IMR-90 (cell line): ENCODE measurements around the gene OPCML. TPM values are rescaled to one million over a fixed set of nuclear protein-coding genes. Genes with fewer than 3 reads are reported as not detected.

Experiments used
- ATAC-seq: fragments of 200-7000 bp; cut with Tn5 transposase; 2 replicates; pipeline ENCODE4 v1.9.1; 2020; ENCODE audit warnings: low read depth, mild to moderate bottlenecking, moderate library complexity
- BruUV-seq: library from RNA; stranded (reverse); fragments of 400-500 nt; replicated peaks from 2 replicates; lab custom pipeline; 2021; lab: Mats Ljungman, UMichigan
- CTCF ChIA-PET: fragments of 300-600 bp; formaldehyde crosslinking; extraction: SDS; loops from one replicate; lab custom pipeline; 2021; ENCODE audit warnings: antibody characterized with exemption; lab: Yijun Ruan, JAX
- POLR2A ChIA-PET: fragments of 300-600 bp; sonication (Branson Sonifier 250); formaldehyde crosslinking; loops from one replicate; lab custom pipeline; 2022; ENCODE audit warnings: antibody characterized with exemption; ENCODE audit not compliant: unreplicated experiment; lab: Charles Lee
- DNase-seq: peaks from one replicate; pipeline ENCODE4 v3.0.0; 2013
- H2AFZ ChIP-seq: replicated peaks from 2 replicates; pipeline ENCODE3; 2013; ENCODE audit warnings: low read length, mild to moderate bottlenecking; ENCODE audit not compliant: poor library complexity
- H2AK5ac ChIP-seq: 2 replicates; pipeline ENCODE4 v1.6.1; 2013; ENCODE audit warnings: low read depth, low read length, inconsistent platforms
- H2AK9ac ChIP-seq: replicated peaks from 2 replicates; pipeline ENCODE3; 2013; ENCODE audit warnings: mild to moderate bottlenecking, low read depth, low read length, moderate library complexity; ENCODE audit not compliant: poor library complexity
- H2BK120ac ChIP-seq: 2 replicates; pipeline ENCODE4 v1.6.1; 2013; ENCODE audit warnings: low read depth, low read length, inconsistent platforms
- H2BK15ac ChIP-seq: 3 replicates; pipeline ENCODE4 v1.6.1; 2013; ENCODE audit warnings: low read depth, low read length, inconsistent platforms
- H2BK20ac ChIP-seq: 2 replicates; pipeline ENCODE4 v1.6.1; 2013; ENCODE audit warnings: low read depth, mild to moderate bottlenecking, inconsistent platforms, low read length, moderate library complexity
- H2BK5ac ChIP-seq: 2 replicates; pipeline ENCODE4 v1.6.1; 2013; ENCODE audit warnings: mild to moderate bottlenecking, low read depth, low read length, inconsistent platforms; ENCODE audit not compliant: poor library complexity, severe bottlenecking
- H3K14ac ChIP-seq: replicated peaks from 2 replicates; pipeline ENCODE4 v1.6.1; 2013; ENCODE audit warnings: low read depth, low read length, inconsistent platforms
- H3K18ac ChIP-seq: 2 replicates; pipeline ENCODE4 v1.6.1; 2013; ENCODE audit warnings: low read depth, low read length, control low read depth
- H3K23ac ChIP-seq: 2 replicates; pipeline ENCODE4 v1.6.1; 2013; ENCODE audit warnings: low read depth, low read length, inconsistent platforms
- H3K27ac ChIP-seq: 2 replicates; pipeline ENCODE4 v1.5.1; 2013; ENCODE audit warnings: mild to moderate bottlenecking, control low read depth, low read length; ENCODE audit not compliant: insufficient read depth
- H3K27me3 ChIP-seq: 2 replicates; pipeline ENCODE4 v1.6.1; 2013; ENCODE audit warnings: low read length; ENCODE audit not compliant: control insufficient read depth, insufficient read depth
- H3K36me3 ChIP-seq: 2 replicates; pipeline ENCODE4 v1.6.1; 2013; ENCODE audit warnings: low read length, mixed read lengths; ENCODE audit not compliant: control insufficient read depth, insufficient read depth
- H3K4ac ChIP-seq: 2 replicates; pipeline ENCODE4 v1.6.1; 2013; ENCODE audit warnings: low read depth, low read length, inconsistent platforms
- H3K4me1 ChIP-seq: 2 replicates; pipeline ENCODE4 v1.6.1; 2013; ENCODE audit warnings: low read length, mixed read lengths; ENCODE audit not compliant: control insufficient read depth, insufficient read depth
- H3K4me2 ChIP-seq: 2 replicates; pipeline ENCODE4 v1.6.1; 2013; ENCODE audit warnings: low read depth, mild to moderate bottlenecking, control low read depth, low read length, moderate library complexity
- H3K4me3 ChIP-seq: 2 replicates; pipeline ENCODE4 v1.5.1; 2013; ENCODE audit warnings: low read depth, mild to moderate bottlenecking, control low read depth, low read length, moderate library complexity; ENCODE audit not compliant: insufficient read depth
- H3K56ac ChIP-seq: 2 replicates; pipeline ENCODE4 v1.6.1; 2013; ENCODE audit warnings: low read length, inconsistent platforms; ENCODE audit not compliant: insufficient read depth; ENCODE audit errors: extremely low read depth
- H3K79me1 ChIP-seq, 2 experiments: 2 replicates each; pipeline ENCODE4 v1.6.1; 2013; ENCODE audit warnings: low read length in 2 of 2, inconsistent platforms in 1 of 2, low read depth in 1 of 2
- H3K9ac ChIP-seq: 2 replicates; pipeline ENCODE4 v1.6.1; 2013; ENCODE audit warnings: low read depth, low read length, control low read depth
- H3K9me1 ChIP-seq: 2 replicates; pipeline ENCODE4 v1.6.1; 2013; ENCODE audit warnings: low read length, inconsistent platforms; ENCODE audit not compliant: insufficient read depth
- H3K9me3 ChIP-seq: 2 replicates; pipeline ENCODE4 v1.6.1; 2013; ENCODE audit warnings: low read length; ENCODE audit not compliant: control insufficient read depth, insufficient read depth
- H4K20me1 ChIP-seq: 2 replicates; pipeline ENCODE4 v1.6.1; 2013; ENCODE audit warnings: low read length, inconsistent platforms; ENCODE audit not compliant: insufficient read depth
- H4K5ac ChIP-seq: 2 replicates; pipeline ENCODE4 v1.6.1; 2013; ENCODE audit warnings: mild to moderate bottlenecking, low read depth, low read length, control low read depth
- H4K8ac ChIP-seq, 2 experiments: 2 replicates each; pipeline ENCODE4 v1.6.1; 2013; ENCODE audit warnings: low read depth in 2 of 2, low read length in 2 of 2, control low read depth in 1 of 2, inconsistent platforms in 1 of 2
- H4K91ac ChIP-seq: 2 replicates; pipeline ENCODE4 v1.6.1; 2013; ENCODE audit warnings: low read depth, low read length, inconsistent platforms; ENCODE audit not compliant: insufficient read depth
- BHLHE40 ChIP-seq: fragments of 150-350 bp; IDR thresholded peaks from 2 replicates; pipeline ENCODE4 v1.6.1; 2016; ENCODE audit warnings: mild to moderate bottlenecking, low read depth, low read length
- CEBPB ChIP-seq: IDR thresholded peaks from 2 replicates; pipeline ENCODE4 v1.6.1; 2012; ENCODE audit warnings: low read depth, low read length, improper control_type of control experiment
- CHD1 ChIP-seq: IDR thresholded peaks from 2 replicates; pipeline ENCODE4 v1.6.1; 2012; ENCODE audit warnings: low read depth, low read length, improper control_type of control experiment
- FOS ChIP-seq: fragments of 150-350 bp; IDR thresholded peaks from 2 replicates; pipeline ENCODE4 v1.6.1; 2016; ENCODE audit warnings: low read depth, low read length
- MAFK ChIP-seq: IDR thresholded peaks from 2 replicates; pipeline ENCODE4 v1.6.1; 2012; ENCODE audit warnings: low read depth, low read length, improper control_type of control experiment
- MAZ ChIP-seq: IDR thresholded peaks from 2 replicates; pipeline ENCODE4 v1.6.1; 2012; ENCODE audit warnings: low read depth, mild to moderate bottlenecking, low read length, improper control_type of control experiment, moderate library complexity, borderline replicate concordance
- MXI1 ChIP-seq: IDR thresholded peaks from 2 replicates; pipeline ENCODE4 v1.6.1; 2012; ENCODE audit warnings: low read depth, mild to moderate bottlenecking, low read length, moderate library complexity, borderline replicate concordance
- NFE2L2 ChIP-seq: fragments of 150-350 bp; IDR thresholded peaks from 2 replicates; pipeline ENCODE4 v1.6.1; 2016; ENCODE audit warnings: low read depth, mild to moderate bottlenecking, low read length
- POLR2A ChIP-seq: IDR thresholded peaks from 2 replicates; pipeline ENCODE4 v1.6.1; 2012; ENCODE audit warnings: mild to moderate bottlenecking, low read depth, low read length
- RAD21 ChIP-seq: IDR thresholded peaks from 2 replicates; pipeline ENCODE4 v1.6.1; 2012; ENCODE audit warnings: low read length, improper control_type of control experiment
- RCOR1 ChIP-seq: IDR thresholded peaks from 2 replicates; pipeline ENCODE4 v1.6.1; 2012; ENCODE audit warnings: mild to moderate bottlenecking, low read length, improper control_type of control experiment; ENCODE audit not compliant: insufficient replicate concordance
- RFX5 ChIP-seq: IDR thresholded peaks from 2 replicates; pipeline ENCODE4 v1.8.0; 2012; ENCODE audit warnings: low read depth, mild to moderate bottlenecking, low read length, moderate library complexity
- SMC3 ChIP-seq: fragments of 150-350 bp; IDR thresholded peaks from 2 replicates; pipeline ENCODE4 v1.6.1; 2016; ENCODE audit warnings: low read depth, mild to moderate bottlenecking, antibody characterized with exemption, low read length, moderate library complexity
- WGBS, 2 experiments: methylation state at CpG; one replicate each; pipeline versions ENCODE4 v1.1.5 to v1.1.7; 2013; ENCODE audit warnings: missing lambda C conversion rate in 2 of 2; ENCODE audit not compliant: insufficient read length in 1 of 2; ENCODE audit errors: extremely low coverage in 2 of 2; 5-methylcytosine and 5-hydroxymethylcytosine counted together
- dilution Hi-C: fragments of 300-500 bp; cut with HindIII; formaldehyde crosslinking; loops from one replicate; pipeline ENCODE4 v1.14.3; 2018; ENCODE audit warnings: low sequenced_read_pairs; ENCODE audit not compliant: unreplicated experiment
- in situ Hi-C: fragments of 300-500 bp; cut with MboI; formaldehyde crosslinking; loops from 3 replicates; pipeline ENCODE4 v1.14.3; 2019; ENCODE audit warnings: low sequenced_read_pairs, inconsistent platforms, mixed read lengths
- intact Hi-C: fragments of 100-400 bp; cut with micrococcal nuclease; formaldehyde crosslinking; loops from 2 replicates; pipeline ENCODE4 v1.10.0; 2022
- polyA plus RNA-seq, 3 experiments: library from polyadenylated mRNA; depleted of rRNA; stranded (reverse); fragments of >200 nt; gene quantifications; 2 replicates each; pipeline ENCODE4 v1.2.3, GENCODE V29; 2012; ENCODE audit warnings: low replicate concordance in 1 of 3
- total RNA-seq: library from RNA; depleted of rRNA; stranded (reverse); fragments of >200 nt; gene quantifications from 2 replicates; pipeline ENCODE4 v1.2.3, GENCODE V29; 2012
- TF ChIP-seq, protein P1 (sequence below): conservative IDR thresholded peaks from 2 replicates; pipeline ENCODE4 v1.5.1; 2012; ENCODE audit warnings: mild to moderate bottlenecking, low read depth, low read length, improper control_type of control experiment
- TF ChIP-seq, protein P2 (sequence below): fragments of 150-350 bp; IDR thresholded peaks from 2 replicates; pipeline ENCODE4 v1.6.1; 2016; ENCODE audit warnings: low read depth, mild to moderate bottlenecking, low read length, moderate library complexity, borderline replicate concordance
- TF ChIP-seq, protein P3 (sequence below): fragments of 150-350 bp; IDR thresholded peaks from 2 replicates; pipeline ENCODE4 v1.6.1; 2017; ENCODE audit warnings: mild to moderate bottlenecking, antibody characterized with exemption, low read length, low read depth

The OPCML gene
- total and polyA plus RNA-seq, 2 of the 4 experiments (the other 2 are of a cell fraction) = under 0.01 to 2.6 TPM

DNA sequence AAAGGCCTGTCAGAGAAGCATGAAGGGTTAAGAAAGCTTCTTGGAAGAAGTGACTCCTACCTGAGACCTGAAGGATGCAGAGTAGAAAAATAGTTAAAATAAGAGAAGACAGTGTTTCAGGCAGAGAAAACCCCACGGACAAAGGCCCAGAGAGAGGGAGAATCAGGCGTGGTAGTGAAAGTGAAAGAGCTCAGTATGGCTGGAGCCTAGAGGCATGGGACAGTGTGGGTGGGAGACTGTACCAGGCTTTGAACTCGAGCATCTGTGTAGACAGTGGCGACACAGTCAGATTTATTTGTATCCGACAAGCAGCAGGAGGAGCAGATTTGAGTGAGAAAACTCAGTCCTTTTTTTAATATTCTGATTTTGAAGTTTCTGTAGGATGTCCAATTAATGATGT, 360.0 kb downstream of the OPCML start:
- H3K27ac ChIP-seq = no peak overlapping the region
- no peak overlapping the region for H2AK9ac ChIP-seq
- in situ Hi-C loops (no loop called here), dilution Hi-C loops (no loop called here), intact Hi-C loops (no loop called here)
- peaks cover 16% of the 10 kb centered on the region for H3K9me3 ChIP-seq
- DNase-seq (no peak), ATAC-seq (no peak)
- H2BK5ac ChIP-seq = no peak overlapping the region
- H4K5ac ChIP-seq = no peak overlapping the region
- TF ChIP-seq SMC3 = no peak
- no peak for TF ChIP-seq MAZ
- no peak for TF ChIP-seq CEBPB
- TF ChIP-seq MXI1 = no peak
- no peak for TF ChIP-seq BHLHE40
- TF ChIP-seq RFX5 = no peak
- TF ChIP-seq, protein P1, sequence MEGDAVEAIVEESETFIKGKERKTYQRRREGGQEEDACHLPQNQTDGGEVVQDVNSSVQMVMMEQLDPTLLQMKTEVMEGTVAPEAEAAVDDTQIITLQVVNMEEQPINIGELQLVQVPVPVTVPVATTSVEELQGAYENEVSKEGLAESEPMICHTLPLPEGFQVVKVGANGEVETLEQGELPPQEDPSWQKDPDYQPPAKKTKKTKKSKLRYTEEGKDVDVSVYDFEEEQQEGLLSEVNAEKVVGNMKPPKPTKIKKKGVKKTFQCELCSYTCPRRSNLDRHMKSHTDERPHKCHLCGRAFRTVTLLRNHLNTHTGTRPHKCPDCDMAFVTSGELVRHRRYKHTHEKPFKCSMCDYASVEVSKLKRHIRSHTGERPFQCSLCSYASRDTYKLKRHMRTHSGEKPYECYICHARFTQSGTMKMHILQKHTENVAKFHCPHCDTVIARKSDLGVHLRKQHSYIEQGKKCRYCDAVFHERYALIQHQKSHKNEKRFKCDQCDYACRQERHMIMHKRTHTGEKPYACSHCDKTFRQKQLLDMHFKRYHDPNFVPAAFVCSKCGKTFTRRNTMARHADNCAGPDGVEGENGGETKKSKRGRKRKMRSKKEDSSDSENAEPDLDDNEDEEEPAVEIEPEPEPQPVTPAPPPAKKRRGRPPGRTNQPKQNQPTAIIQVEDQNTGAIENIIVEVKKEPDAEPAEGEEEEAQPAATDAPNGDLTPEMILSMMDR = no peak
- no peak for TF ChIP-seq NFE2L2
- no peak for TF ChIP-seq MAFK
- no peak for TF ChIP-seq RAD21
- no peak for TF ChIP-seq POLR2A
- TF ChIP-seq, protein P2, sequence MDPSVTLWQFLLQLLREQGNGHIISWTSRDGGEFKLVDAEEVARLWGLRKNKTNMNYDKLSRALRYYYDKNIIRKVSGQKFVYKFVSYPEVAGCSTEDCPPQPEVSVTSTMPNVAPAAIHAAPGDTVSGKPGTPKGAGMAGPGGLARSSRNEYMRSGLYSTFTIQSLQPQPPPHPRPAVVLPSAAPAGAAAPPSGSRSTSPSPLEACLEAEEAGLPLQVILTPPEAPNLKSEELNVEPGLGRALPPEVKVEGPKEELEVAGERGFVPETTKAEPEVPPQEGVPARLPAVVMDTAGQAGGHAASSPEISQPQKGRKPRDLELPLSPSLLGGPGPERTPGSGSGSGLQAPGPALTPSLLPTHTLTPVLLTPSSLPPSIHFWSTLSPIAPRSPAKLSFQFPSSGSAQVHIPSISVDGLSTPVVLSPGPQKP = no peak
- no peak for TF ChIP-seq CHD1
- TF ChIP-seq FOS = no peak
- no peak for TF ChIP-seq RCOR1
- TF ChIP-seq, protein P3, sequence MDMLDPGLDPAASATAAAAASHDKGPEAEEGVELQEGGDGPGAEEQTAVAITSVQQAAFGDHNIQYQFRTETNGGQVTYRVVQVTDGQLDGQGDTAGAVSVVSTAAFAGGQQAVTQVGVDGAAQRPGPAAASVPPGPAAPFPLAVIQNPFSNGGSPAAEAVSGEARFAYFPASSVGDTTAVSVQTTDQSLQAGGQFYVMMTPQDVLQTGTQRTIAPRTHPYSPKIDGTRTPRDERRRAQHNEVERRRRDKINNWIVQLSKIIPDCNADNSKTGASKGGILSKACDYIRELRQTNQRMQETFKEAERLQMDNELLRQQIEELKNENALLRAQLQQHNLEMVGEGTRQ = no peak
- no peak overlapping the region for H2BK15ac ChIP-seq
- no peaks in the 10 kb centered on the region for H3K79me1 ChIP-seq
- H3K56ac ChIP-seq = no peak overlapping the region
- H3K18ac ChIP-seq = no peak overlapping the region
- H3K4me1 ChIP-seq = no peaks in the 10 kb centered on the region
- no peaks in the 10 kb centered on the region for H3K9me1 ChIP-seq
- no peak overlapping the region for H2AK5ac ChIP-seq
- no peaks in the 10 kb centered on the region for H4K20me1 ChIP-seq
- H2AFZ ChIP-seq = no peak overlapping the region
- H3K23ac ChIP-seq = no peak overlapping the region
- ChIA-PET POLR2A (no interaction called here), CTCF (no interaction called here)
- H4K91ac ChIP-seq = no peak overlapping the region
- H3K14ac ChIP-seq = no peak overlapping the region
- no peak overlapping the region for H3K4ac ChIP-seq
- H3K4me2 ChIP-seq = no peak overlapping the region
- H3K9ac ChIP-seq = no peak overlapping the region
- H2BK20ac ChIP-seq = no peak overlapping the region
- WGBS, 2 experiments = 53% methylated on average over 2 of the region's 5 CpGs; no CpG with 5 or more reads in 1 of the 2 experiments
- H3K27me3 ChIP-seq = no peaks in the 10 kb centered on the region
- H4K8ac ChIP-seq = no peak overlapping the region
- no peak overlapping the region for H3K4me3 ChIP-seq
- no TSS peak for BruUV-seq
- H2BK120ac ChIP-seq = no peak overlapping the region
- no peaks in the 10 kb centered on the region for H3K36me3 ChIP-seq
